ENCODE data around the gene ELF5. TPM values are rescaled to one million over a fixed set of nuclear protein-coding genes. Genes with fewer than 3 reads are reported as not detected.

Gene ELF5
- total and polyA plus RNA-seq, 2 of the 13 experiments (the other 11 are each of a cell fraction or from before 2014, with no cell fraction given): 0.51 to 2.6 TPM

- ATAC-seq (no peak), DNase-seq (ENCODE audit: low spot score) (no peak), FAIRE-seq (no peak)
- no peak overlapping the region for H3K9ac ChIP-seq (ENCODE audit: insufficient read depth, low read depth, low read length)
- in situ Hi-C loops (cut with HindIII; ENCODE audit: extremely low pct_ligation_motif_present, low pct_unique_long_range_greater_than_20kb) (no loop called here), intact Hi-C loops (cut with micrococcal nuclease; ENCODE audit: unreplicated experiment) (no loop called here)
- no peaks in the 10 kb centered on the region for H4K20me1 ChIP-seq (ENCODE audit: insufficient read depth, low read length)
- no peak overlapping the region for H3K4me2 ChIP-seq (ENCODE audit: low read depth, low read length)
- H3K36me3 ChIP-seq (replicated peaks in 1 of 2; ENCODE audit: control insufficient read depth in 1 of 2, insufficient read depth in 2 of 2, low read length in 2 of 2): peaks cover 25 to 89% of the 10 kb centered on the region in 2 experiments
- peaks cover 2% of the 10 kb centered on the region for H3K79me2 ChIP-seq (ENCODE audit: insufficient read depth, low read length)
- no peak overlapping the region for H3K4me3 ChIP-seq (replicated peaks in 1 of 3; ENCODE audit: insufficient read depth in 1 of 3, low read depth in 2 of 3, low read length in 3 of 3)
- no peak for TF ChIP-seq ZGPAT (CRISPR knock-in tag; IDR thresholded peaks at IDR 0.05)
- TF ChIP-seq ZNF205 (CRISPR knock-in tag; IDR thresholded peaks at IDR 0.05): no peak
- no peak for TF ChIP-seq SNRNP70 (IDR thresholded peaks at IDR 0.05; ENCODE audit: low read depth, low read length)
- TF ChIP-seq ZSCAN31 (CRISPR knock-in tag; IDR thresholded peaks at IDR 0.05; ENCODE audit: low read depth): no peak
- no peaks in the 10 kb centered on the region for H3K9me3 ChIP-seq (ENCODE audit: low read length)
- POLR2A ChIA-PET: interaction anchor here (1.2 kb wide), 1 partner anchor 15 kb away, joined by 3 read pairs; no protein-coding TSS in a partner anchor
- BruUV-seq (replicated peaks): no TSS peak
- peaks cover 24% of the 10 kb centered on the region for H3K4me1 ChIP-seq (ENCODE audit: insufficient read depth, low read length)
- no peaks in the 10 kb centered on the region for H3K27me3 ChIP-seq (ENCODE audit: control insufficient read depth in 1 of 2, insufficient read depth in 2 of 2, low read length in 2 of 2)
- H3K27ac ChIP-seq (ENCODE audit: extremely low read length, insufficient read depth, low read length): no peak overlapping the region
- CTCF ChIA-PET (ENCODE audit: low intra/inter-chr PET ratio, low total read pairs): no interaction called here
- WGBS (ENCODE audit: low lambda C conversion rate): 95% methylated on average over 1 of the region's 1 CpG
- no peak overlapping the region for H2AFZ ChIP-seq (ENCODE audit: low read length)
Observed at GRCh38 chr11:34454308-34455032, 59.1 kb downstream of the ELF5 start.

- Histone ChIP-seq H4K20me1 (ENCODE audit: insufficient read depth, low read length) (0 out of 2 replicates have a peak, but pooled peaks cover 5% of the 10 kb centered on the region), H3K27me3 (ENCODE audit: control insufficient read depth in 1 of 2, insufficient read depth in 2 of 2, low read length in 2 of 2) (no peaks in the 10 kb centered on the region), H3K9ac (ENCODE audit: insufficient read depth, low read depth, low read length) (no peak overlapping the region), H3K36me3 (replicated peaks in 1 of 2; ENCODE audit: control insufficient read depth in 1 of 2, insufficient read depth in 2 of 2, low read length in 2 of 2) (peaks cover 24 to 70% of the 10 kb centered on the region in 2 experiments), H3K4me1 (ENCODE audit: insufficient read depth, low read length) (no peaks in the 10 kb centered on the region), H3K27ac (ENCODE audit: extremely low read length, insufficient read depth, low read length) (no peak overlapping the region), H3K9me3 (ENCODE audit: low read length) (no peaks in the 10 kb centered on the region), H3K79me2 (ENCODE audit: insufficient read depth, low read length) (peaks cover 21% of the 10 kb centered on the region), H2AFZ (ENCODE audit: low read length) (no peak overlapping the region), H3K4me3 (replicated peaks in 1 of 3; ENCODE audit: insufficient read depth in 1 of 3, low read depth in 2 of 3, low read length in 3 of 3) (no peak overlapping the region), H3K4me2 (ENCODE audit: low read depth, low read length) (no peak overlapping the region)
- no TSS peak for BruUV-seq (replicated peaks)
- CTCF ChIA-PET (ENCODE audit: low intra/inter-chr PET ratio, low total read pairs): no interaction called here
- DNase-seq (ENCODE audit: low spot score) (no peak), FAIRE-seq (no peak), ATAC-seq (no peak)
- intact Hi-C loops (cut with micrococcal nuclease; ENCODE audit: unreplicated experiment) (no loop called here), in situ Hi-C loops (cut with HindIII; ENCODE audit: extremely low pct_ligation_motif_present, low pct_unique_long_range_greater_than_20kb) (no loop called here)
- 94% methylated on average over 3 of the region's 3 CpGs for WGBS (ENCODE audit: low lambda C conversion rate)
- POLR2A ChIA-PET: no interaction called here
- TF ChIP-seq, protein P1, sequence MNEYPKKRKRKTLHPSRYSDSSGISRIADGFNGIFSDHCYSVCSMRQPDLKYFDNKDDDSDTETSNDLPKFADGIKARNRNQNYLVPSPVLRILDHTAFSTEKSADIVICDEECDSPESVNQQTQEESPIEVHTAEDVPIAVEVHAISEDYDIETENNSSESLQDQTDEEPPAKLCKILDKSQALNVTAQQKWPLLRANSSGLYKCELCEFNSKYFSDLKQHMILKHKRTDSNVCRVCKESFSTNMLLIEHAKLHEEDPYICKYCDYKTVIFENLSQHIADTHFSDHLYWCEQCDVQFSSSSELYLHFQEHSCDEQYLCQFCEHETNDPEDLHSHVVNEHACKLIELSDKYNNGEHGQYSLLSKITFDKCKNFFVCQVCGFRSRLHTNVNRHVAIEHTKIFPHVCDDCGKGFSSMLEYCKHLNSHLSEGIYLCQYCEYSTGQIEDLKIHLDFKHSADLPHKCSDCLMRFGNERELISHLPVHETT (CRISPR knock-in tag; conservative IDR thresholded peaks at IDR 0.05): no peak
- no peak for TF ChIP-seq GTF3A (CRISPR knock-in tag; conservative IDR thresholded peaks at IDR 0.05)
- TF ChIP-seq ZNF75D (CRISPR knock-in tag; IDR thresholded peaks at IDR 0.05; ENCODE audit: borderline replicate concordance): no peak
- no peak for TF ChIP-seq IKZF4 (CRISPR knock-in tag; IDR thresholded peaks at IDR 0.05; ENCODE audit: borderline replicate concordance, low read depth, not compliant biosample characterization)
- no peak for TF ChIP-seq ATM (IDR thresholded peaks at IDR 0.05; ENCODE audit: borderline replicate concordance)
- TF ChIP-seq U2AF1 (optimal IDR thresholded peaks at IDR 0.05; ENCODE audit: low read depth, low read length): no peak
- TF ChIP-seq, protein P2, sequence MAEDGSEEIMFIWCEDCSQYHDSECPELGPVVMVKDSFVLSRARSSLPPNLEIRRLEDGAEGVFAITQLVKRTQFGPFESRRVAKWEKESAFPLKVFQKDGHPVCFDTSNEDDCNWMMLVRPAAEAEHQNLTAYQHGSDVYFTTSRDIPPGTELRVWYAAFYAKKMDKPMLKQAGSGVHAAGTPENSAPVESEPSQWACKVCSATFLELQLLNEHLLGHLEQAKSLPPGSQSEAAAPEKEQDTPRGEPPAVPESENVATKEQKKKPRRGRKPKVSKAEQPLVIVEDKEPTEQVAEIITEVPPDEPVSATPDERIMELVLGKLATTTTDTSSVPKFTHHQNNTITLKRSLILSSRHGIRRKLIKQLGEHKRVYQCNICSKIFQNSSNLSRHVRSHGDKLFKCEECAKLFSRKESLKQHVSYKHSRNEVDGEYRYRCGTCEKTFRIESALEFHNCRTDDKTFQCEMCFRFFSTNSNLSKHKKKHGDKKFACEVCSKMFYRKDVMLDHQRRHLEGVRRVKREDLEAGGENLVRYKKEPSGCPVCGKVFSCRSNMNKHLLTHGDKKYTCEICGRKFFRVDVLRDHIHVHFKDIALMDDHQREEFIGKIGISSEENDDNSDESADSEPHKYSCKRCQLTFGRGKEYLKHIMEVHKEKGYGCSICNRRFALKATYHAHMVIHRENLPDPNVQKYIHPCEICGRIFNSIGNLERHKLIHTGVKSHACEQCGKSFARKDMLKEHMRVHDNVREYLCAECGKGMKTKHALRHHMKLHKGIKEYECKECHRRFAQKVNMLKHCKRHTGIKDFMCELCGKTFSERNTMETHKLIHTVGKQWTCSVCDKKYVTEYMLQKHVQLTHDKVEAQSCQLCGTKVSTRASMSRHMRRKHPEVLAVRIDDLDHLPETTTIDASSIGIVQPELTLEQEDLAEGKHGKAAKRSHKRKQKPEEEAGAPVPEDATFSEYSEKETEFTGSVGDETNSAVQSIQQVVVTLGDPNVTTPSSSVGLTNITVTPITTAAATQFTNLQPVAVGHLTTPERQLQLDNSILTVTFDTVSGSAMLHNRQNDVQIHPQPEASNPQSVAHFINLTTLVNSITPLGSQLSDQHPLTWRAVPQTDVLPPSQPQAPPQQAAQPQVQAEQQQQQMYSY (CRISPR knock-in tag; IDR thresholded peaks at IDR 0.05): no peak
- TF ChIP-seq SATB2 (CRISPR knock-in tag; IDR thresholded peaks at IDR 0.05): no peak
Observed at GRCh38 chr11:34451053-34451452, 62.5 kb downstream of the ELF5 start.

Data from HepG2 (cell line).